Thyroid gland (tissue), 4 donors: Measurements from ENCODE around the gene MND1. TPM values are rescaled to one million over a fixed set of nuclear protein-coding genes. Genes with fewer than 3 reads are reported as not detected.

Source experiments
- DNase-seq, 2 donors: peaks; one replicate each; pipeline ENCODE4 v3.0.0-alpha.2; 2019
- H3K27ac ChIP-seq, 3 donors: fragments of 200-600 bp; sonication (generic); 1 replicate in 2 of 3; 2 replicates in 1 of 3; pipeline ENCODE4 v1.5.1; 2016 to 2019; ENCODE audit warnings: mild to moderate bottlenecking in 1 of 3, moderate library complexity in 1 of 3
- H3K27me3 ChIP-seq: fragments of 200-600 bp; sonication (generic); one replicate; pipeline ENCODE4 v1.5.1; 2019
- H3K36me3 ChIP-seq, 2 donors: fragments of 200-600 bp; sonication (generic); one replicate each; pipeline ENCODE4 v1.5.1; 2016 to 2019
- H3K4me1 ChIP-seq, 2 donors: fragments of 200-600 bp; sonication (generic); one replicate each; pipeline ENCODE4 v1.5.1; 2017 to 2019
- H3K4me3 ChIP-seq, 3 donors: fragments of 200-600 bp; sonication (generic); replicated peaks in 1 of 3; 1 replicate in 2 of 3; 2 replicates in 1 of 3; pipeline ENCODE4 v1.5.1; 2016; ENCODE audit warnings: mild to moderate bottlenecking in 1 of 3
- H3K9me3 ChIP-seq: fragments of 200-600 bp; sonication (generic); one replicate; pipeline ENCODE4 v1.5.1; 2017
- POLR2A ChIP-seq, 2 donors: fragments of 450-650 bp; IDR thresholded peaks; one replicate each; pipeline ENCODE4 v1.6.1; 2017; ENCODE audit warnings: antibody characterized with exemption in 2 of 2, mild to moderate bottlenecking in 2 of 2, moderate library complexity in 1 of 2
- WGBS, 2 donors: methylation state at CpG; one replicate each; pipeline ENCODE4 v1.1.5; 2017; 5-methylcytosine and 5-hydroxymethylcytosine counted together
- intact Hi-C: fragments of 100-400 bp; cut with DNase I; formaldehyde crosslinking; loops from one replicate; pipeline ENCODE4 v1.15.1; 2023
- total RNA-seq, 4 donors: library from RNA; depleted of rRNA; stranded (reverse); fragments of >200 nt; gene quantifications; one replicate each; pipeline ENCODE4 v1.2.3, GENCODE V29; 2016
- TF ChIP-seq, protein P1 (sequence below), 6 experiments: fragments of 200-600 bp in 3 of 6; fragments of 450-650 bp in 3 of 6; sonication (generic) in 3 of 6; IDR thresholded peaks; one replicate each; pipeline ENCODE4 v1.5.1; 2016 to 2019; ENCODE audit warnings: antibody characterized with exemption in 6 of 6, mild to moderate bottlenecking in 2 of 6, inconsistent platforms in 1 of 6, moderate library complexity in 1 of 6

The MND1 gene
- total RNA-seq, 4 donors from 2014 or later: 0.89 to 1.6 TPM; not detected in 2

DNA sequence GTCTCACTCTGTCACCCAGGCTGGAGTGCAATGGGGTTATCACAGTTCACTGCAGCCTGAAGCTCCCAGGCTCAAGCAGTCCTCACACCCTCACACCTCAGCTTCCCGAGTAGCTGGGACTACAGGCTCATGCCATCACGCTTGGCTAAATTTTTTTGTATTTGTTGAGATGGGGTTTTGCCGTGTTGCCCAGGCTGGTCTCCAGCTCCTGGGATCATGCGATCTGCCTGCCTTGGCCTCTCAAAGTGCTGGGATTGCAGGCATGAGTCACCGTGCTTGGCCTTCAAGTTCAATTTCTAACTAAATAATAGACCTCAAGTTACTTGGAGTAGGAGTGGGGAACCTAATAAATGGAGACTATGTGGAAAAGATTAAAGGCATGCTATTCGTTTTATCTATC is 48.9 kb downstream of the MND1 start:
- no peak overlapping the region for H3K4me3 ChIP-seq
- intact Hi-C loops: no loop called here
- peak; percentile 90 to 93 for DNase-seq
- WGBS, 2 donors: 35 to 39% methylated on average over 6 of the region's 6 CpGs
- no peaks in the 10 kb centered on the region for H3K36me3 ChIP-seq
- H3K4me1 ChIP-seq: peaks cover 0 to 12% of the 10 kb centered on the region in 2 donors
- no peaks in the 10 kb centered on the region for H3K9me3 ChIP-seq
- no peak overlapping the region for H3K27ac ChIP-seq
- no peaks in the 10 kb centered on the region for H3K27me3 ChIP-seq
- TF ChIP-seq, protein P1, sequence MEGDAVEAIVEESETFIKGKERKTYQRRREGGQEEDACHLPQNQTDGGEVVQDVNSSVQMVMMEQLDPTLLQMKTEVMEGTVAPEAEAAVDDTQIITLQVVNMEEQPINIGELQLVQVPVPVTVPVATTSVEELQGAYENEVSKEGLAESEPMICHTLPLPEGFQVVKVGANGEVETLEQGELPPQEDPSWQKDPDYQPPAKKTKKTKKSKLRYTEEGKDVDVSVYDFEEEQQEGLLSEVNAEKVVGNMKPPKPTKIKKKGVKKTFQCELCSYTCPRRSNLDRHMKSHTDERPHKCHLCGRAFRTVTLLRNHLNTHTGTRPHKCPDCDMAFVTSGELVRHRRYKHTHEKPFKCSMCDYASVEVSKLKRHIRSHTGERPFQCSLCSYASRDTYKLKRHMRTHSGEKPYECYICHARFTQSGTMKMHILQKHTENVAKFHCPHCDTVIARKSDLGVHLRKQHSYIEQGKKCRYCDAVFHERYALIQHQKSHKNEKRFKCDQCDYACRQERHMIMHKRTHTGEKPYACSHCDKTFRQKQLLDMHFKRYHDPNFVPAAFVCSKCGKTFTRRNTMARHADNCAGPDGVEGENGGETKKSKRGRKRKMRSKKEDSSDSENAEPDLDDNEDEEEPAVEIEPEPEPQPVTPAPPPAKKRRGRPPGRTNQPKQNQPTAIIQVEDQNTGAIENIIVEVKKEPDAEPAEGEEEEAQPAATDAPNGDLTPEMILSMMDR (IDR thresholded peaks at IDR 0.05): no peak
- TF ChIP-seq POLR2A (IDR thresholded peaks at IDR 0.05): no peak

DNA sequence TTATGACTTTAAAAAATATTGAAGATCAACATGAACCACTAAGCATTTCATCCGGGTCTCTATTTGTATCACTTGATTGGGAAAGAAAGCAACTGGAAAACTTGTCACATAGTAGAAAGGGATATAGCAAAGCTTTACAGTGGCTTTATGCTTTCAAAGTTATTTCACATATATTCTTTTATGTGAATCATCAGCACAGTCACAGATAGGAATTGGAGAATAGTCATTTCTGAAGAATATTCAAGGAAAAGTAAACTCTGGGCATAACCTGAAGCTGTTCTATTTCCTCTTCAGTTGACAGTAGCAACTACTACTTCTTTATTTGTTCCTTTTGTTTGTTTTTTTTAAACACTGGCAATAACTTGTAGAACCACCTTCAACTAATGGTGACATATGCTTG is 50.5 kb downstream of the MND1 start:
- TF ChIP-seq, protein P1 (IDR thresholded peaks at IDR 0.05): no peak
- TF ChIP-seq POLR2A (IDR thresholded peaks at IDR 0.05): no peak
- intact Hi-C loops: no loop called here
- Histone ChIP-seq H3K9me3 (no peaks in the 10 kb centered on the region), H3K36me3 (no peaks in the 10 kb centered on the region), H3K27me3 (no peaks in the 10 kb centered on the region), H3K4me3 (no peak overlapping the region), H3K4me1 (peaks cover 0 to 16% of the 10 kb centered on the region in 2 donors), H3K27ac (no peak overlapping the region)
- 97 to 98% methylated on average over 1 of the region's 1 CpG for WGBS, 2 donors
- no peak for DNase-seq

GRCh38 chr4:153398713-153399112 is 54.2 kb downstream of the MND1 start:
- DNase-seq: no peak
- 92 to 93% methylated on average over 3 of the region's 3 CpGs for WGBS, 2 donors
- TF ChIP-seq POLR2A (IDR thresholded peaks at IDR 0.05): no peak
- TF ChIP-seq, protein P1 (IDR thresholded peaks at IDR 0.05): no peak
- Histone ChIP-seq H3K4me3 (no peak overlapping the region), H3K36me3 (no peaks in the 10 kb centered on the region), H3K27ac (peak overlapping the region in 1 of 3 donors; percentile 46), H3K9me3 (no peaks in the 10 kb centered on the region), H3K27me3 (no peaks in the 10 kb centered on the region), H3K4me1 (peaks cover 0 to 5% of the 10 kb centered on the region in 2 donors)
- intact Hi-C loops: no loop called here

DNA sequence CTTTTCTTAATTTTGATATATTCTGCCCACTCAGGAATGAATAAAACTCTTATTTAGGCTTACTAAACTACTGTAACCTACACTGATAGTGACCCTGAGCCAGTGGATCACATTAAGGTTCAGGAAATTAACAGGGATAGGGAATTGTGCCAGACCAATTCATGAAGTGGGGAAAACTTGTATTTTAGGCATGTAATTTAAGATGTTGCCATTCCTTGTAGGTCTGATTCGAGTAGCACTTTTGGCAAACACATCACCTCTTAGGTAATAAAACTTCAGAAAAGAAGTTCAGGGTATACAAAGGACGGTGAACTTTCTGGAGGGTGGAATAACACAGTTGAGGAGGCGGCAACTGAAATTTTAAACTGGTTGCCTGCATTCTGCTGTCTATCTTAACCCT is 54.9 kb downstream of the MND1 start:
- Histone ChIP-seq H3K27ac (no peak overlapping the region), H3K4me3 (no peak overlapping the region), H3K36me3 (no peaks in the 10 kb centered on the region), H3K27me3 (no peaks in the 10 kb centered on the region), H3K9me3 (no peaks in the 10 kb centered on the region), H3K4me1 (peaks cover 0 to 5% of the 10 kb centered on the region in 2 donors)
- no peak for DNase-seq
- 82 to 88% methylated on average over 3 of the region's 3 CpGs for WGBS, 2 donors
- intact Hi-C loops: no loop called here
- TF ChIP-seq, protein P1 (IDR thresholded peaks at IDR 0.05): no peak
- no peak for TF ChIP-seq POLR2A (IDR thresholded peaks at IDR 0.05)

DNA sequence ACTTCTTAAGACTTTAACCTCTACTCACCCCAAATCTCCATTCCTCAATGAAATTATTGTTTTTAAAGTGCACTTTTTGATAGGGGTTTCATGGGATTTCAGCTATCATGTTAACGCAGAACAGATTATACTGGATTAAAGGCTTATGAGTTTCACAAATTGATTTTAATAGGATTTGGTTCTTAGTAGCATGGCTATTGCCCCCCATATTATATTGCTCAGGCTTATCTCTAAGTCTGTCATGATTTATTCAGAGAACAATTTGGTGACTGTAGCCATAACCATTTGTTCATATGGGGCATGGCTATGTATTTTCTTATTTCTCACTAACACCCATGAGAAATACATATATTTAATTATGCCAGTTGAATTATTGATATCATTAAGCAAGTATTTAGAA is 57.0 kb downstream of the MND1 start:
- Histone ChIP-seq H3K27ac (no peak overlapping the region), H3K4me1 (peaks cover 0 to 5% of the 10 kb centered on the region in 2 donors), H3K36me3 (no peaks in the 10 kb centered on the region), H3K4me3 (no peak overlapping the region), H3K27me3 (no peaks in the 10 kb centered on the region), H3K9me3 (no peaks in the 10 kb centered on the region)
- WGBS, 2 donors: 96 to 98% methylated on average over 1 of the region's 1 CpG
- DNase-seq: no peak
- intact Hi-C loops: no loop called here
- TF ChIP-seq, protein P1 (IDR thresholded peaks at IDR 0.05): no peak
- no peak for TF ChIP-seq POLR2A (IDR thresholded peaks at IDR 0.05)
